Endothelial cell of umbilical vein (primary cell): ENCODE results near the gene HTRA3. TPM values are rescaled to one million over a fixed set of nuclear protein-coding genes. Genes with fewer than 3 reads are reported as not detected.

Experiments
- BruUV-seq: library from RNA; stranded (reverse); fragments of 400-500 nt; replicated peaks from 2 replicates; lab custom pipeline; 2021; lab: Mats Ljungman, UMichigan
- CTCF ChIA-PET: fragments of 300-600, 350-600 bp; sonication (Branson Sonifier 250); formaldehyde crosslinking; loops from one replicate; lab custom pipeline; 2021; ENCODE audit warnings: antibody characterized with exemption, inconsistent platforms; lab: Charles Lee
- POLR2A ChIA-PET: fragments of 300-600, 350-600 bp; sonication (Branson Sonifier 250); formaldehyde crosslinking; loops from one replicate; lab custom pipeline; 2021; ENCODE audit warnings: antibody characterized with exemption, inconsistent platforms; lab: Charles Lee
- DNase-seq: peaks from one replicate; pipeline ENCODE4 v3.0.0-alpha.2; 2011; ENCODE audit warnings: low read depth, low spot score
- FAIRE-seq: peaks from 2 replicates; lab custom pipeline; 2011; peaks lifted over from hg19 to GRCh38; lab: Jason Lieb, UNC
- H2AFZ ChIP-seq: 2 replicates; pipeline ENCODE4 v1.6.0; 2012; ENCODE audit warnings: low read depth, low read length, control low read depth, inconsistent platforms
- H3K27ac ChIP-seq: 2 replicates; pipeline ENCODE4 v1.5.1; 2011; ENCODE audit warnings: low read depth, mild to moderate bottlenecking, control low read depth, low read length, moderate library complexity; ENCODE audit not compliant: insufficient read depth
- H3K27me3 ChIP-seq, 2 experiments: 2 replicates each; pipeline versions ENCODE4 v1.6.0 to v1.6.1; 2011; ENCODE audit warnings: low read length in 2 of 2, mixed read lengths in 1 of 2; ENCODE audit not compliant: control insufficient read depth in 2 of 2, insufficient read depth in 2 of 2
- H3K36me3 ChIP-seq, 2 experiments: 2 replicates in 1 of 2; 3 replicates in 1 of 2; pipeline ENCODE4 v1.5.1; 2011; ENCODE audit warnings: low read length in 2 of 2, mild to moderate bottlenecking in 1 of 2, moderate library complexity in 1 of 2; ENCODE audit not compliant: control insufficient read depth in 2 of 2, insufficient read depth in 2 of 2; ENCODE audit errors: extremely low read depth in 1 of 2
- H3K4me1 ChIP-seq: 3 replicates; pipeline ENCODE4 v1.5.1; 2011; ENCODE audit warnings: mild to moderate bottlenecking, low read length; ENCODE audit not compliant: control insufficient read depth, insufficient read depth; ENCODE audit errors: extremely low read depth
- H3K4me2 ChIP-seq: 2 replicates; pipeline ENCODE4 v1.6.1; 2011; ENCODE audit warnings: low read length, control low read depth, mixed read lengths; ENCODE audit not compliant: insufficient read depth
- H3K4me3 ChIP-seq, 3 experiments: fragments of 200-600 bp in 1 of 3; sonication (generic), shearing (Covaris generic) in 1 of 3; replicated peaks in 1 of 3; 2 replicates each; pipeline ENCODE4 v1.5.1; 2011 to 2016; ENCODE audit warnings: control low read depth in 3 of 3, low read length in 3 of 3, mild to moderate bottlenecking in 2 of 3, inconsistent platforms in 1 of 3, low read depth in 1 of 3, moderate library complexity in 1 of 3; ENCODE audit not compliant: insufficient read depth in 1 of 3
- H3K79me2 ChIP-seq: 2 replicates; pipeline ENCODE4 v1.6.0; 2012; ENCODE audit warnings: low read length, inconsistent platforms; ENCODE audit not compliant: control insufficient read depth, insufficient read depth
- H3K9ac ChIP-seq: replicated peaks from 2 replicates; pipeline ENCODE3; 2011; ENCODE audit warnings: low read length, control low read depth; ENCODE audit not compliant: insufficient read depth; ENCODE audit errors: extremely low read depth
- H3K9me1 ChIP-seq: replicated peaks from 3 replicates; pipeline ENCODE4 v1.6.0; 2011; ENCODE audit warnings: mild to moderate bottlenecking, low read length; ENCODE audit not compliant: control insufficient read depth, insufficient read depth; ENCODE audit errors: extremely low read depth
- H3K9me3 ChIP-seq: replicated peaks from 2 replicates; pipeline ENCODE4 v1.5.1; 2012; ENCODE audit warnings: low read length, inconsistent platforms; ENCODE audit not compliant: control insufficient read depth, insufficient read depth
- H4K20me1 ChIP-seq: replicated peaks from 2 replicates; pipeline ENCODE3; 2011; ENCODE audit warnings: mild to moderate bottlenecking, low read length; ENCODE audit not compliant: control insufficient read depth, insufficient read depth; ENCODE audit errors: extremely low read depth
- EZH2 ChIP-seq: IDR thresholded peaks from 2 replicates; pipeline ENCODE4 v1.6.1; 2012; ENCODE audit warnings: borderline replicate concordance, low read depth, mild to moderate bottlenecking, moderate library complexity, low read length, inconsistent platforms; ENCODE audit not compliant: severe bottlenecking
- FOS ChIP-seq: IDR thresholded peaks from 2 replicates; pipeline ENCODE4 v1.6.1; 2011; ENCODE audit warnings: mild to moderate bottlenecking, low read length, moderate library complexity, borderline replicate concordance; ENCODE audit not compliant: insufficient read depth
- GATA2 ChIP-seq: IDR thresholded peaks from 2 replicates; pipeline ENCODE4 v1.7.0; 2011; ENCODE audit warnings: low read depth, mild to moderate bottlenecking, moderate library complexity, mixed read lengths, low read length; ENCODE audit not compliant: insufficient read length, insufficient read depth
- JUN ChIP-seq: IDR thresholded peaks from 2 replicates; pipeline ENCODE4 v1.6.1; 2011; ENCODE audit warnings: borderline replicate concordance, low read depth; ENCODE audit not compliant: insufficient read length, insufficient read depth
- MYC ChIP-seq: IDR thresholded peaks from one replicate; pipeline ENCODE4 v1.6.1; 2011; ENCODE audit warnings: mild to moderate bottlenecking, low read depth, low read length
- POLR2A ChIP-seq: IDR thresholded peaks from 2 replicates; pipeline ENCODE4 v1.6.1; 2012; ENCODE audit warnings: low read depth, mild to moderate bottlenecking, control low read depth, low read length
- POLR2AphosphoS5 ChIP-seq: IDR thresholded peaks from 2 replicates; pipeline ENCODE4 v1.6.1; 2012; ENCODE audit warnings: low read depth, mild to moderate bottlenecking, control low read depth, low read length, moderate library complexity; ENCODE audit not compliant: insufficient read depth
- dilution Hi-C: fragments of 300-500 bp; cut with MboI; formaldehyde crosslinking; loops from one replicate; pipeline ENCODE4 v1.15.0; 2019; ENCODE audit warnings: low sequenced_read_pairs; ENCODE audit not compliant: extremely low pct_ligation_motif_present
- intact Hi-C: fragments of 100-400 bp; cut with micrococcal nuclease; formaldehyde crosslinking; loops from one replicate; pipeline ENCODE4 v1.10.0; 2022
- polyA plus RNA-seq, 4 experiments: library from polyadenylated mRNA; depleted of rRNA in 3 of 4; stranded (reverse) in 3 of 4; unstranded in 1 of 4; fragments of >200 nt; gene quantifications; 2 replicates each; pipeline versions ENCODE4 v1.2.1 to v1.2.3, GENCODE V29; 2011 to 2012; ENCODE audit warnings: missing spikeins in 1 of 4
- total RNA-seq: library from RNA; stranded (reverse); gene quantifications from 2 replicates; pipeline ENCODE4 v1.2.3, GENCODE V29; 2021
- TF ChIP-seq, protein P1 (sequence below): IDR thresholded peaks from 2 replicates; pipeline ENCODE4 v1.6.1; 2011; ENCODE audit not compliant: insufficient read depth, insufficient read length
- TF ChIP-seq, protein P2 (sequence below), 2 donors: IDR thresholded peaks; 1 replicate in 1 of 2; 2 replicates in 1 of 2; pipeline ENCODE4 v1.5.1; 2011; ENCODE audit warnings: low read length in 2 of 2, mild to moderate bottlenecking in 2 of 2, moderate library complexity in 2 of 2, control low read depth in 1 of 2, inconsistent platforms in 1 of 2, low read depth in 1 of 2; ENCODE audit not compliant: insufficient read depth in 1 of 2; ENCODE audit errors: extremely low read depth in 1 of 2

HTRA3 gene
- total and polyA plus RNA-seq, 2 donors (not counting 3 experiments of a cell fraction or from before 2014, with no cell fraction given) = 9.0 to 12.0 TPM

DNA sequence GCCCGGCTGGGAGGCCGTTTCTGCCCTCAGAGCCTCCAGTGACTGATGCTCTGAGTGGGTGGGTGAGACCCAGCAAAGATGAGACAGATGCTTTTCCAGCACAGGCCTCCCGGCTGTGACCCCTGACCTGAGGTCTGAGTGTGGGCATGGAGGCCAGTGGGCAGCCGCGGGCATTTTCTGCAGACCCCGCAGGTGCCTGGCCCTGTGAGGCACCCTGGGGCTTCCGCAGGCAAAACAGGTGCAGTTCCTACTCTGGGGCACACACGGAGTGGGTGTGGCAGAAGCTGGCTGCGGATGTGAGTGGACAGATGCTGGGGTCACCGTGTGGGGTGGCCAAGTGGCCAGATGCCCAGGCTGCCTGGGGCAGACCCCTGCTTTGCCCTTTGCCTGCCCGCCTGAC, 14.8 kb downstream of the HTRA3 start:
- H3K9ac ChIP-seq = no peak overlapping the region
- H3K79me2 ChIP-seq = no peaks in the 10 kb centered on the region
- TF ChIP-seq, protein P1, sequence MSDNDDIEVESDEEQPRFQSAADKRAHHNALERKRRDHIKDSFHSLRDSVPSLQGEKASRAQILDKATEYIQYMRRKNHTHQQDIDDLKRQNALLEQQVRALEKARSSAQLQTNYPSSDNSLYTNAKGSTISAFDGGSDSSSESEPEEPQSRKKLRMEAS = no peak
- TF ChIP-seq, protein P2, sequence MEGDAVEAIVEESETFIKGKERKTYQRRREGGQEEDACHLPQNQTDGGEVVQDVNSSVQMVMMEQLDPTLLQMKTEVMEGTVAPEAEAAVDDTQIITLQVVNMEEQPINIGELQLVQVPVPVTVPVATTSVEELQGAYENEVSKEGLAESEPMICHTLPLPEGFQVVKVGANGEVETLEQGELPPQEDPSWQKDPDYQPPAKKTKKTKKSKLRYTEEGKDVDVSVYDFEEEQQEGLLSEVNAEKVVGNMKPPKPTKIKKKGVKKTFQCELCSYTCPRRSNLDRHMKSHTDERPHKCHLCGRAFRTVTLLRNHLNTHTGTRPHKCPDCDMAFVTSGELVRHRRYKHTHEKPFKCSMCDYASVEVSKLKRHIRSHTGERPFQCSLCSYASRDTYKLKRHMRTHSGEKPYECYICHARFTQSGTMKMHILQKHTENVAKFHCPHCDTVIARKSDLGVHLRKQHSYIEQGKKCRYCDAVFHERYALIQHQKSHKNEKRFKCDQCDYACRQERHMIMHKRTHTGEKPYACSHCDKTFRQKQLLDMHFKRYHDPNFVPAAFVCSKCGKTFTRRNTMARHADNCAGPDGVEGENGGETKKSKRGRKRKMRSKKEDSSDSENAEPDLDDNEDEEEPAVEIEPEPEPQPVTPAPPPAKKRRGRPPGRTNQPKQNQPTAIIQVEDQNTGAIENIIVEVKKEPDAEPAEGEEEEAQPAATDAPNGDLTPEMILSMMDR (IDR thresholded peaks at IDR 0.05; ENCODE audit: extremely low read depth in 1 of 2, insufficient read depth in 1 of 2, low read depth in 1 of 2, low read length in 2 of 2) = no peak
- no peak for TF ChIP-seq MYC
- no peak for TF ChIP-seq JUN
- no peak for TF ChIP-seq POLR2AphosphoS5
- TF ChIP-seq EZH2 = no peak
- no peak for TF ChIP-seq FOS
- no peak for TF ChIP-seq POLR2A
- TF ChIP-seq GATA2 = no peak
- no peaks in the 10 kb centered on the region for H3K9me1 ChIP-seq
- no peak overlapping the region for H2AFZ ChIP-seq
- H3K27ac ChIP-seq = no peak overlapping the region
- BruUV-seq = no TSS peak
- H3K4me2 ChIP-seq = no peak overlapping the region
- FAIRE-seq (no peak), DNase-seq (no peak)
- intact Hi-C loops = no loop called here
- ChIA-PET CTCF (interaction anchor here (1.1 kb wide), 1 partner anchor 109 kb away, joined by 3 read pairs; no protein-coding TSS in a partner anchor), POLR2A (no interaction called here)
- dilution Hi-C loops = no loop called here
- H3K27me3 ChIP-seq = no peaks in the 10 kb centered on the region
- H3K4me3 ChIP-seq = no peak overlapping the region
- no peaks in the 10 kb centered on the region for H3K4me1 ChIP-seq
- no peaks in the 10 kb centered on the region for H4K20me1 ChIP-seq
- no peaks in the 10 kb centered on the region for H3K9me3 ChIP-seq
- no peaks in the 10 kb centered on the region for H3K36me3 ChIP-seq
